ENCODE measurements around the gene SLC38A9.

Gene SLC38A9

DNA sequence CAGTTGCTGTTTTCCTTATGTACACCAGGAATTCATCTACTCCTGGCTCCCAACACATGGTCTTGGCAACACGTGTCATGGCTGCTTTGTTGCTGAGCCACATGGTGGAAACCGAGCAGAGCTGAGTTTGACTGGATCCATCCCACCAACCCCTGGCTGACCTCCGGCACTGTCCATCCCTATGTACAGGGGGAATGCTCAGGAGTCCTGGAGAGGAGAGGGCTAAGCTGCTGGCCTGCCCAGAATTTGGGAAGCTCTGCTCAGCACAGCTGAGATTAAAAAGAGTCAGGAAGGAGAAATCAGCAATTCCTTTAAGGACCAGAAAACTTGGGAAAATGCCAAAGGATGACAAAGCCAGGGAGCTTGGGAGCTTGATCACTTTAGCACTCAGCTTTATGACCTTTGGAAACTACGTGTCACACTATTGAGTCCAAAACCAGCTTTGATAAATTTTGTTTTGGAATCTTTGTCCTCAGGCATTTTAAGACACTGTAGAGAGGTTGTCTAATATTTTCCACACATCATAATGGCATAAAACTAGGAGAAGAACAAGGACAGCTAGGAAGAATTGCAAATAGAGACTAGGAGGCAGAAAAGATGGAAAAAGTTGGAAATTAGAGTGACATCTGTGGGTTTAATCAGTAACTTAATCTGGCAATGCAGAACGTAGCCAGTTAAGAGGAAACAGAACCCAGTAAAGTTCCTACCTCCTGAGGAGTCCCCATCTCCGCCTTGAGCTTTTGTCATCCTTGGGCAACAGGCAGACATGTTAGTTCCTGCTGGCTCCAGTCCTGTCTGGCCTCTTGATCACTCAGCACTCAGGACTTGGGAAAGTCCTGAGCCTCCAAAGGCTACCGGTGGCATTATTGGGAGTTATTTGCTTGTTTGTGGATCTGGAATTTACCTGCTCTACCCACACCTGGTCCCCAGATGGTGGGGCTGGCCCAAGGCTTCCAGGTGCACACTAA, 114.8 kb downstream of the SLC38A9 start:
- no peak overlapping the region for H3K27ac ChIP-seq
- no peak for TF ChIP-seq ZFX (IDR thresholded peaks at IDR 0.05; ENCODE audit: borderline replicate concordance)

DNA sequence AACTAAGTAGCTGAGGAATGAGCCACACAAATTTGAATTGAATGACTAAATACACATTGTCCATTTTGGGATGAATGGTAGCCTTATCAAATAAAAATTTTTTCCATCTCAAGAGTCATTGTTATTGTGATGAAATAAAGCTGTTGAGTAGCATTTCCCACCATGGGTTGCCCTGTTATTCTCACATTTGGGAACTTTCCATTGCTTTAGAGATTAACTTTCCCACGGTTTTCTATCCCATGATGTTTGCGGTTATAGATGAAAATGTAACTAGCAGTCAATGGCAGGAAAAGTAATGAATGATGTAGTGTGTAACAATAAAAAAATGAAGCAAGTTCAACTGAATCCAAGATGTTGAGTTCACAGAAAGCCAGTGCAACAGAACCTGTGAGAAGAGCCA, 117.5 kb downstream of the SLC38A9 start:
- TF ChIP-seq, protein P1, sequence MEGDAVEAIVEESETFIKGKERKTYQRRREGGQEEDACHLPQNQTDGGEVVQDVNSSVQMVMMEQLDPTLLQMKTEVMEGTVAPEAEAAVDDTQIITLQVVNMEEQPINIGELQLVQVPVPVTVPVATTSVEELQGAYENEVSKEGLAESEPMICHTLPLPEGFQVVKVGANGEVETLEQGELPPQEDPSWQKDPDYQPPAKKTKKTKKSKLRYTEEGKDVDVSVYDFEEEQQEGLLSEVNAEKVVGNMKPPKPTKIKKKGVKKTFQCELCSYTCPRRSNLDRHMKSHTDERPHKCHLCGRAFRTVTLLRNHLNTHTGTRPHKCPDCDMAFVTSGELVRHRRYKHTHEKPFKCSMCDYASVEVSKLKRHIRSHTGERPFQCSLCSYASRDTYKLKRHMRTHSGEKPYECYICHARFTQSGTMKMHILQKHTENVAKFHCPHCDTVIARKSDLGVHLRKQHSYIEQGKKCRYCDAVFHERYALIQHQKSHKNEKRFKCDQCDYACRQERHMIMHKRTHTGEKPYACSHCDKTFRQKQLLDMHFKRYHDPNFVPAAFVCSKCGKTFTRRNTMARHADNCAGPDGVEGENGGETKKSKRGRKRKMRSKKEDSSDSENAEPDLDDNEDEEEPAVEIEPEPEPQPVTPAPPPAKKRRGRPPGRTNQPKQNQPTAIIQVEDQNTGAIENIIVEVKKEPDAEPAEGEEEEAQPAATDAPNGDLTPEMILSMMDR (IDR thresholded peaks at IDR 0.05), result no peak
- TF ChIP-seq ZFX (IDR thresholded peaks at IDR 0.05; ENCODE audit: borderline replicate concordance), result no peak
- no peak overlapping the region for H3K27ac ChIP-seq

DNA sequence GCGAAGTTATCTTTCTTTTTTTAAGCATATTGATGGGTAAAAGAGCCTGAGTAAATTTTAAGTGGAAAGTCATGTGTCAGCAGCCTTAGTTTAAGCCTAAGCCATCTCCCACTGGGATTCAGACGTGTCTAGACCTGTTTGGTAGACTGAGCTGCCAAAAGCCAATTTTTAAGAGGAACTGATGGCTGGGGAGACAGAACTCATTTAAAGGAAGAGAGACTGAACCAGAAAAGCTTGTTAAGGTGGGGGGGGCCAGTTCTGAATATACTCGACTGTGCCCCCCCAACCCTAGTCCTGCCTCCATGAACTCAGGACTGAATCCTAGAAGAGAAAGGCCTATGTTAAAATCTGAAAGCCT, 119.0 kb downstream of the SLC38A9 start:
- no peak overlapping the region for H3K27ac ChIP-seq

DNA sequence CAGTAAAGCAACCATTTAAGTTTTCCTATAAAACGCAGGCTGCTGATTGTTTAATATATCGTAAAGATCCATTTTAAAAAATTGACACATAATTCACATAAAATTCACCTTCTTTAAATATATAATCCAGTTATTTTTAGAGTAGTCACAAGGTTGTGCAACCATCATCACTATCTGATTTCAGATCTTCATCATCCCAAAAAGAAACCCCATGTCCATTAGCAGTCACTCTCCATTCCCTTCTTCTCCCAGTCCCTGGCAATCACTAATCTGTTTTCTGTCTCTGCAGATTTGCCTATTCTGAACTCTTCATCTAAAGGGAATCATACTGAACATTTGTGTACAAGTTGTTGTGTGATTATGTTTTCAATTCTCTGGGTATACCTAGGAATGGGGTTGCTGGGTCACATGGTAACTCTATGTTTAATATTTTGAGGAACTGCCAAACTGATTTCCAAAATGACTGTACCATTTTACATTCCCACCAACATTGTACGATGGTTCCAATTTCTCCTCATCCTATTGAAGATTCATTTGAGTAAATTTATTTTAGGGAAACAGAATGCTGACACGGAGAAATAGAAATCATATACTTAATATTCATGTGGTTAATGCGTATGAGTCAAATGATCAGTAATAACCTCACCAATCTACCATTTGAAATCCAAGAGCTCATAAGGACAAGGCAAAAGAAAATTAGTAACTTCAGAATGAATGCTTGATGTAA, 119.6 kb downstream of the SLC38A9 start:
- H3K27ac ChIP-seq, result no peak overlapping the region
- TF ChIP-seq, protein P1 (IDR thresholded peaks at IDR 0.05), result no peak
- no peak for TF ChIP-seq ZFX (IDR thresholded peaks at IDR 0.05; ENCODE audit: borderline replicate concordance)

More for the DNA sequence above, 119.0 kb downstream of the SLC38A9 start:
- no peak for TF ChIP-seq ZFX (IDR thresholded peaks at IDR 0.05; ENCODE audit: borderline replicate concordance)
- TF ChIP-seq, protein P1 (IDR thresholded peaks at IDR 0.05), result no peak

DNA sequence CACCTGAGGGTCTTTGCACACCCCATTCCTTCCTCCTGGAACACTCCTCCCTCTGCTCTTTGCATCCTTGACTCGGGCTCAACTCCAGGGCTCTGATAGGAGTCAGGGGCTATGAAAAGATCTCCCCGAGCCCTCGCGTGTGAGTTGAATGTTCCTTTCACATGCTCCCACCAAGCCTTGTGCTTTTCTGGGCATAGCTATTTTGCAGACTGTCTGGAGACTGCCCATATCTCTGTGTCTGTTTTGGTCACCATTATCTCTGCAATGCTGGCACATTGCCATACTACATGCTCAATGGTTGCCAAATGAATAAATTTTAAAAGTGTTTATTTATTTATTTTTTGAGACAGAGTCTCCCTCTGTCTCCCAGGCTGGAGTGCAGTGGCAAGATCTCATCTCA, 120.4 kb downstream of the SLC38A9 start:
- TF ChIP-seq, protein P1 (IDR thresholded peaks at IDR 0.05), result no peak
- TF ChIP-seq ZFX (IDR thresholded peaks at IDR 0.05; ENCODE audit: borderline replicate concordance), result no peak
- no peak overlapping the region for H3K27ac ChIP-seq

DNA sequence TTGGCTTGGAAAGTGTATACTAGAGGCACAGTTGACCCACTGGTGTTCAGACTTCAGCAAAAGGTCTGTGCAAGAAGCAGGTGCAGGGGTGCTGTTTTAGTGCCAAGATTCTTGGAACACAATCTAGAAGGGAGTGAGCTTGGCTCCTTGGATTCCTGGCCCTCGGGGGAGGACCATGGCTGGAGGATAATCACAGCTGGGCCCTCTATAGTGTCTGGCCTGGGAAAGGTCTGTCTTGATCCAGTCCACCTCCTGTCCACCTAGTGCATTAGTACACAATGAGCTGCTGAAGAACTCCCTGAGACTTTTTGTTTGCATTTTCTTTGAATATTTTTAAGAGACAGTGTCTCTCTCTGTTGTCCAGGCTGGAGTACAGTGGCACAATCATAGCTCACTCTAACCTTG, 126.9 kb downstream of the SLC38A9 start:
- TF ChIP-seq ZFX (IDR thresholded peaks at IDR 0.05; ENCODE audit: borderline replicate concordance), result no peak
- TF ChIP-seq, protein P1 (IDR thresholded peaks at IDR 0.05), result no peak
- no peak overlapping the region for H3K27ac ChIP-seq

DNA sequence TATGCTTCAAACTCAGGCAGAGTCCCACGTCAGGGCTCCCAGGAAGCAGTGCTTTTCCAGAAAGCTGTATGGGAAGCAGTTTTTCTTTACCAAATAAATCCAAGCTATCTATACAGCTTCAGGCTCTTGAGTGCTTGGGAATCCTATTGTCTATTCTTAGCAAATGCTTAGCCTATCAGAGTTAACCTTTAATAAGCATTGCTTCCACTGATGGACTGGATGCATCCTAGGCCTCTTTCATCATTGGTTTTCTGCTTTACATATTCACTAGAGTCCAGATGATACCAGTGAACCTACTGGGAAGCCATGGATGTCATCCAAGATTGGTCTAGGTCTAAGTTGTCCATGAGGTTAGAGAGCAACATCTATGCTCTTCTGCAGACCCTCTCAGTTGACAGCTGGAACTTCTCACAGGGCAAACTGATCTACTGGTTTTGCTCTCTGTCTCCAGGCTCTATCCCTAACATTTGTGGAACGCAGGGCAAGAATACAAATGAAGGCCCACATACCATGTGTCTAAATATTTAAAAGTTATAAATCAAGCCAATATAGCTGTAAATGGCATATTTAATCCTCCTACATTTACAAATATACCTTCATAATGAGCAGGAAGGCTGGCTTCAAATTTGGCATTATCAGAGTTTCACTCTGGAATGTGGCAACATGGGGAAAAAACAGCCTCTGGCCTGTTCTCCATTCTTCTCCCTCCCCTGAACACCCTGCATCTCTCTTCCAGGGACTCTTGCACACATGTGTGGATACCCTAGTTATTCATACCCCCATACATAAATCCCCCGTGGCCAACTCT, 127.5 kb downstream of the SLC38A9 start:
- no peak overlapping the region for H3K27ac ChIP-seq
- TF ChIP-seq, protein P1 (IDR thresholded peaks at IDR 0.05), result no peak
- TF ChIP-seq ZFX (IDR thresholded peaks at IDR 0.05; ENCODE audit: borderline replicate concordance), result no peak
